Hepatocyte (in vitro differentiated cells): ENCODE data around the gene CORIN. TPM values are rescaled to one million over a fixed set of nuclear protein-coding genes. Genes with fewer than 3 reads are reported as not detected.
"Not testable (repeated sequence)": the region's sequence is repeated elsewhere in the genome, so short reads cannot be mapped to it uniquely, and the experiment has no call there.

ENCODE experiments used
- DNase-seq: peaks from one replicate; pipeline ENCODE4 v3.0.0-alpha.2; 2016; ENCODE audit warnings: low spot score
- H2AFZ ChIP-seq: fragments of 200-600 bp; sonication (generic); 2 replicates; pipeline ENCODE4 v1.6.0; 2016; ENCODE audit warnings: antibody characterized with exemption, mild to moderate bottlenecking
- H3K27ac ChIP-seq: fragments of 200-600 bp; sonication (generic); 2 replicates; pipeline ENCODE4 v1.5.1; 2016; ENCODE audit warnings: mild to moderate bottlenecking
- H3K27me3 ChIP-seq: fragments of 200-600 bp; sonication (generic); 2 replicates; pipeline ENCODE4 v1.6.1; 2016
- H3K36me3 ChIP-seq: fragments of 200-600 bp; sonication (generic); replicated peaks from 2 replicates; pipeline ENCODE4 v1.5.1; 2016; ENCODE audit warnings: low read depth; ENCODE audit not compliant: insufficient read depth
- H3K4me1 ChIP-seq: fragments of 200-600 bp; sonication (generic); 2 replicates; pipeline ENCODE4 v1.5.1; 2016; ENCODE audit warnings: mild to moderate bottlenecking, moderate library complexity; ENCODE audit not compliant: insufficient read depth
- H3K4me2 ChIP-seq: fragments of 200-600 bp; sonication (generic); 2 replicates; pipeline ENCODE4 v1.6.0; 2016
- H3K4me3 ChIP-seq: fragments of 200-600 bp; sonication (generic); 2 replicates; pipeline ENCODE4 v1.5.1; 2016; ENCODE audit warnings: mild to moderate bottlenecking
- H3K79me2 ChIP-seq: fragments of 200-600 bp; sonication (generic); 2 replicates; pipeline ENCODE4 v1.6.0; 2017; ENCODE audit warnings: mild to moderate bottlenecking
- H3K9me2 ChIP-seq: fragments of 200-600 bp; sonication (generic); replicated peaks from 2 replicates; pipeline ENCODE4 v1.6.0; 2017; ENCODE audit warnings: mild to moderate bottlenecking; ENCODE audit not compliant: insufficient read depth
- H3K9me3 ChIP-seq: fragments of 200-600 bp; sonication (generic); 2 replicates; pipeline ENCODE4 v1.5.1; 2016; ENCODE audit warnings: low read depth, mild to moderate bottlenecking
- H4K20me1 ChIP-seq: fragments of 200-600 bp; sonication (generic); 2 replicates; pipeline ENCODE4 v1.6.0; 2016; ENCODE audit warnings: mild to moderate bottlenecking; ENCODE audit not compliant: insufficient read depth, poor library complexity, severe bottlenecking
- EZH2 ChIP-seq: fragments of 200-600 bp; sonication (generic); IDR thresholded peaks from 2 replicates; pipeline ENCODE4 v1.6.1; 2016; ENCODE audit warnings: antibody characterized with exemption, mild to moderate bottlenecking, borderline replicate concordance
- EZH2phosphoT487 ChIP-seq: fragments of 200-600 bp; sonication (generic); IDR thresholded peaks from one replicate; pipeline ENCODE4 v1.6.1; 2018; ENCODE audit warnings: antibody characterized with exemption, mild to moderate bottlenecking, low read depth, moderate library complexity; ENCODE audit not compliant: unreplicated experiment, severe bottlenecking
- WGBS: methylation state at CpG from one replicate; pipeline ENCODE4 v1.1.6; 2016; ENCODE audit warnings: low lambda C conversion rate; ENCODE audit errors: missing lambda C conversion rate; 5-methylcytosine and 5-hydroxymethylcytosine counted together
- microRNA-seq: library from miRNA; unstranded; fragments of <30 nt; microRNA quantifications from one replicate; pipeline ENCODE4, GENCODE V29; 2017
- polyA plus RNA-seq: library from polyadenylated mRNA; unstranded; fragments of >200 nt; fragmentation: Nextera tagmentation; extraction: Ambion mirVana; gene quantifications from 2 replicates; pipeline ENCODE4 v1.2.1, GENCODE V29; 2016
- small RNA-seq: library from RNA; depleted of rRNA; stranded (forward); fragments of <200 nt; gene quantifications from one replicate; pipeline ENCODE3, GENCODE V24; 2014
- total RNA-seq: library from RNA; depleted of rRNA; stranded (reverse); fragments of >200 nt; gene quantifications from 2 replicates; pipeline ENCODE4 v1.2.3, GENCODE V29; 2014
- TF ChIP-seq, protein P1 (sequence below): fragments of 200-600 bp; sonication (generic); IDR thresholded peaks from 2 replicates; pipeline ENCODE4 v1.5.1; 2016; ENCODE audit warnings: antibody characterized with exemption, mild to moderate bottlenecking; ENCODE audit not compliant: poor library complexity

CORIN gene
- total and polyA plus RNA-seq, 2 experiments from 2014 or later: 0.13 to 0.40 TPM

DNA sequence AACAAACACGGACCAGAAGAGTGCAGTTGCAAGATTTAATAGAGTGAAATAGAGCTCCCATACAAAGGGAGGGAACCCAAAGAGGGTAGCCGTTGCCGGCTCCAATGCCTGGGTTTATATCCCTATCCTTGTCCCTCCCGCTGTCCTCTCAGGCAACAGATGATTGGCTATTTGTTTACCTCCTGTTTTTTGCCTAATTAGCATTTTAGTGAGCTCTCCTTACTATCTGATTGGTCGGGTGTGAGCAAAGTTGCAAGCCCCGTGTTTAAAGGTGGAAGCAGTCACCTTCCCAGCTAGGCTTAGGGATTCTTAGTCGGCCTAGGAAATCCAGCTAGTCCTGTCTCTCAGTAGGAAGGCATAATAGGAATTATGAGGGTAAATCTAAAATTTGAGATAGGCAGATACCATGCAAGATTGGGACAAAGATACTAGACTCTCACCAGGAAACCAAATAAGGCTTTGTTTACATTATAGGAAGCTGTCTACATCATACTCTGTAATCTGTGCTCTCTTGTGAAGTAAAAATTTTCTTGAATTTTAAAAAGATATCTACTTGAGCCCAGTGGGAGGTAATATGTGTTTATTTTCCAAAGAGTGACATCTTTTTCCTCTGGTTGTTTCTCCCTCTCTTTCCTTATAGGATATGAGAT is 286.8 kb downstream of the CORIN start:
- Histone ChIP-seq H2AFZ (no peak overlapping the region), H3K4me2 (no peak overlapping the region), H3K9me3 (no peaks in the 10 kb centered on the region), H3K27me3 (no peaks in the 10 kb centered on the region), H3K4me3 (no peak overlapping the region), H3K27ac (no peak overlapping the region), H3K79me2 (no peaks in the 10 kb centered on the region), H3K9me2 (no peaks in the 10 kb centered on the region), H4K20me1 (no peaks in the 10 kb centered on the region), H3K4me1 (no peaks in the 10 kb centered on the region), H3K36me3 (no peaks in the 10 kb centered on the region)
- WGBS: 92% methylated on average over 7 of the region's 7 CpGs
- TF ChIP-seq, protein P1, sequence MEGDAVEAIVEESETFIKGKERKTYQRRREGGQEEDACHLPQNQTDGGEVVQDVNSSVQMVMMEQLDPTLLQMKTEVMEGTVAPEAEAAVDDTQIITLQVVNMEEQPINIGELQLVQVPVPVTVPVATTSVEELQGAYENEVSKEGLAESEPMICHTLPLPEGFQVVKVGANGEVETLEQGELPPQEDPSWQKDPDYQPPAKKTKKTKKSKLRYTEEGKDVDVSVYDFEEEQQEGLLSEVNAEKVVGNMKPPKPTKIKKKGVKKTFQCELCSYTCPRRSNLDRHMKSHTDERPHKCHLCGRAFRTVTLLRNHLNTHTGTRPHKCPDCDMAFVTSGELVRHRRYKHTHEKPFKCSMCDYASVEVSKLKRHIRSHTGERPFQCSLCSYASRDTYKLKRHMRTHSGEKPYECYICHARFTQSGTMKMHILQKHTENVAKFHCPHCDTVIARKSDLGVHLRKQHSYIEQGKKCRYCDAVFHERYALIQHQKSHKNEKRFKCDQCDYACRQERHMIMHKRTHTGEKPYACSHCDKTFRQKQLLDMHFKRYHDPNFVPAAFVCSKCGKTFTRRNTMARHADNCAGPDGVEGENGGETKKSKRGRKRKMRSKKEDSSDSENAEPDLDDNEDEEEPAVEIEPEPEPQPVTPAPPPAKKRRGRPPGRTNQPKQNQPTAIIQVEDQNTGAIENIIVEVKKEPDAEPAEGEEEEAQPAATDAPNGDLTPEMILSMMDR: no peak
- TF ChIP-seq EZH2phosphoT487 (no peak), EZH2 (no peak)
- no peak for DNase-seq

- H3K27ac ChIP-seq, H3K36me3 ChIP-seq, H3K9me3 ChIP-seq, H3K4me3 ChIP-seq, H4K20me1 ChIP-seq, H3K4me1 ChIP-seq, H3K9me2 ChIP-seq, H2AFZ ChIP-seq, H3K79me2 ChIP-seq, H3K27me3 ChIP-seq, H3K4me2 ChIP-seq, DNase-seq: not testable (repeated sequence)
- 97% methylated on average over 7 of the region's 7 CpGs for WGBS
Observed at GRCh38 chr4:47550357-47550756, 287.5 kb downstream of the CORIN start.

Small RNAs within 50 kb of the gene (microRNA-seq; reads per million reads assigned to microRNA genes)
- gene MIR8053: not detected

Small RNAs within 50 kb of the gene (small RNA-seq; reads per million reads assigned to genes)
- gene MIR8053: 0.43 reads per million, percentile 30 among the genes with 10 or more reads in this experiment

Other genes with a start within 250 kb of the CORIN start
- 9.8 and 15.2 TPM in 2 replicates for gene NFXL1, start 76.5 kb upstream of the CORIN start, total RNA-seq
- gene NFXL1, start 76.5 kb upstream of the CORIN start, polyA plus RNA-seq: 7.2 and 9.8 TPM in 2 replicates
- 4.6 and 6.0 TPM in 2 replicates for gene CNGA1, start 178.6 kb upstream of the CORIN start, total RNA-seq
- 4.6 and 9.6 TPM in 2 replicates for gene CNGA1, start 178.6 kb upstream of the CORIN start, polyA plus RNA-seq
- 14.0 and 14.5 TPM in 2 replicates for gene NIPAL1, start 178.7 kb upstream of the CORIN start, total RNA-seq
- gene NIPAL1, start 178.7 kb upstream of the CORIN start, polyA plus RNA-seq: 5.6 and 6.1 TPM in 2 replicates